HEK293 (cell line): ENCODE data around the gene COIL.

Experiments
- CTCF ChIP-seq: fragments of 450-650 bp; formaldehyde crosslinking; IDR thresholded peaks from 2 replicates; pipeline ENCODE4 v1.5.1; 2016; ENCODE audit warnings: missing biosample characterization, missing genetic modification characterization
- SETDB1 ChIP-seq: IDR thresholded peaks from one replicate; pipeline ENCODE4 v1.6.1; 2017; ENCODE audit warnings: mild to moderate bottlenecking, low read length, moderate library complexity, mixed read lengths; ENCODE audit not compliant: insufficient read length
- ZNF174 ChIP-seq: fragments of 450-650 bp; formaldehyde crosslinking; IDR thresholded peaks from 2 replicates; pipeline ENCODE4 v1.5.0; 2017; ENCODE audit warnings: missing biosample characterization, mild to moderate bottlenecking, missing genetic modification characterization
- ZNF302 ChIP-seq: fragments of 450-650 bp; formaldehyde crosslinking; IDR thresholded peaks from 2 replicates; pipeline ENCODE4 v1.5.1; 2016; ENCODE audit warnings: missing biosample characterization, missing genetic modification characterization, low read depth
- ZNF398 ChIP-seq: fragments of 450-650 bp; formaldehyde crosslinking; IDR thresholded peaks from 2 replicates; pipeline ENCODE4 v1.5.1; 2017; ENCODE audit warnings: missing biosample characterization, missing genetic modification characterization
- ZNF639 ChIP-seq: fragments of 450-650 bp; formaldehyde crosslinking; IDR thresholded peaks from 2 replicates; pipeline ENCODE4 v1.5.1; 2016; ENCODE audit warnings: missing biosample characterization, missing genetic modification characterization

- TF ChIP-seq CTCF (no peak), ZNF174 (tag by site-specific recombination) (no peak), ZNF639 (no peak), SETDB1 (no peak), ZNF302 (tag by site-specific recombination) (no peak), ZNF398 (tag by site-specific recombination) (no peak)
Measured at GRCh38 chr17:56896968-56897359, 63.9 kb downstream of the COIL start.
